HG02610 (cell line): ENCODE measurements around the gene PACSIN2.

Experiments
- ATAC-seq: cut with Tn5 transposase; IDR thresholded peaks from one replicate; pipeline ENCODE4 v1.9.1; 2021; ENCODE audit warnings: mild to moderate bottlenecking, moderate library complexity; ENCODE audit not compliant: unreplicated experiment

PACSIN2 gene

GRCh38 chr22:42868751-42869251 lies 146.1 kb downstream of the PACSIN2 start:
- ATAC-seq = no peak

- no peak for ATAC-seq
Measured at GRCh38 chr22:42866100-42866499, 148.8 kb downstream of the PACSIN2 start.

GRCh38 chr22:42865536-42865935 lies 149.4 kb downstream of the PACSIN2 start:
- ATAC-seq = no peak

- ATAC-seq = peak; percentile 48
Measured at GRCh38 chr22:42863349-42863961, 151.5 kb downstream of the PACSIN2 start.

- ATAC-seq = no peak
Measured at GRCh38 chr22:42862045-42862734, 152.8 kb downstream of the PACSIN2 start.

GRCh38 chr22:42860968-42861367 lies 154.0 kb downstream of the PACSIN2 start:
- no peak for ATAC-seq

- ATAC-seq = no peak
Measured at GRCh38 chr22:42857845-42858481, 157.0 kb downstream of the PACSIN2 start.

GRCh38 chr22:42856865-42857704 lies 157.9 kb downstream of the PACSIN2 start, which contains the start of gene ARFGAP3:
Gene ARFGAP3 (minus strand): TSS chr22:42857273. CDS start chr22:42857182, 91 bp downstream.
- ATAC-seq = peak; percentile 72

GRCh38 chr22:42856179-42856864 lies 158.6 kb downstream of the PACSIN2 start:
- ATAC-seq = peak; percentile 26

GRCh38 chr22:42855721-42856120 lies 159.2 kb downstream of the PACSIN2 start:
- ATAC-seq = no peak

- no peak for ATAC-seq
Measured at GRCh38 chr22:42855211-42855610, 159.7 kb downstream of the PACSIN2 start.

- no peak for ATAC-seq
Measured at GRCh38 chr22:42848941-42849550, 165.9 kb downstream of the PACSIN2 start.

- ATAC-seq = no peak
Measured at GRCh38 chr22:42847110-42847509, 167.8 kb downstream of the PACSIN2 start.

GRCh38 chr22:42844756-42845155 lies 170.2 kb downstream of the PACSIN2 start:
- ATAC-seq = no peak

GRCh38 chr22:42842658-42843370 lies 172.1 kb downstream of the PACSIN2 start:
- ATAC-seq = no peak

GRCh38 chr22:42841444-42841843 lies 173.5 kb downstream of the PACSIN2 start:
- ATAC-seq = no peak

- ATAC-seq = no peak
Measured at GRCh38 chr22:42837556-42837955, 177.4 kb downstream of the PACSIN2 start.

- no peak for ATAC-seq
Measured at GRCh38 chr22:42836026-42836425, 178.9 kb downstream of the PACSIN2 start.
